ENCODE data around the gene KMT2A. TPM values are rescaled to one million over a fixed set of nuclear protein-coding genes. Genes with fewer than 3 reads are reported as not detected.

KMT2A gene
- total and polyA plus RNA-seq, 8 donors = 45.8 to 61.7 (median 54.3) TPM

DNA sequence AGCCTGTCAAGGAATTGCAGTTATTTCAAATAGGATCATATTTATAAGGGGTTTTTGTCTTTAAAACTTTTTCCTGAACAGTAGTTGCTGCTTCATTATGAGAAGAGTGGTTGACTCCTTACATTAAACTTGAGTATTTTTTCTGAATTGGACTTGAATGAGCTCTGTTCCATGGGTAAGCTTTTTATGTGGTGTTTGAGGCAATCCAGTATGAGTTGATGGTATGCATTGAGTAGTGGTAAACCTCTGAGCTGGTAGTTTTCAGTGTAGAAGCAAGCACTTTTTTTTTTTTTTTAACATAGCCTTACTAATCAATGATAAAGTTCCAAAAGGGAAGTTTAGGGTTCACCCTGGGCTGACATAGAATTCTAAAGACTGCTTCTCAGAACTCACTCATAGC lies 3.4 kb downstream of the KMT2A start:
- Histone ChIP-seq H3K27ac (peak overlapping the region in 1 of 2 donors; percentile 33), H3K4me1 (peaks cover 27 to 72% of the 10 kb centered on the region in 2 donors), H3K36me3 (no peaks in the 10 kb centered on the region), H3K27me3 (no peaks in the 10 kb centered on the region), H3K4me3 (no peak overlapping the region), H3K9me3 (no peaks in the 10 kb centered on the region)
- intact Hi-C loops (cut with DNase I) = no loop called here
- no peak for TF ChIP-seq CTCF (IDR thresholded peaks at IDR 0.05)
- no peak for DNase-seq
- ATAC-seq = no peak

DNA sequence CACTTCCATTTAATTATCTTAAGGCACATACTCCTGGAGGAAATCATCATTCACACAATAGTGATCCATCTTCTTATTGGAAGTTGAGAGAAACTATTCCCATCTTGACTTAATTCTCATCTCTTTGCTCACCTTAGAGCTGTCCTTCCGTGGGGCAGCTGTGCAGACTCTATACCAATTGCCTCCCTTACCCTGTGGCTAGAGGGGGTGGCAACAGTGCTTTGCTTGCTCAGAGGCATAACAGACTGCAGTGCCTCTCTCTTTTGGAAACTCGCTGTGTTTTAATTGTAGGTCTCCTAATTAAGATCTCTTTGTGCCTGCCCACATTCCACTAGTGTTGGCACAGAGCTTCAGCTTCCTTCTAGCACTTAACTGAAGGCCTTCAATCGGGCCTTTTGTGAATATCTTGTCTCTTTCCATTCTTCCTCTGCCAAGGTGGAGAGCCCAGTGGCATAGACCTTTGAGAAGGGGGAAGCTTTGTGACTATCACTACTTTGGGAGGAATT lies 5.5 kb downstream of the KMT2A start:
- H3K27me3 ChIP-seq = no peaks in the 10 kb centered on the region
- H3K9me3 ChIP-seq = no peaks in the 10 kb centered on the region
- no peaks in the 10 kb centered on the region for H3K36me3 ChIP-seq
- no peak for TF ChIP-seq CTCF (IDR thresholded peaks at IDR 0.05)
- H3K4me1 ChIP-seq = peaks cover 26 to 73% of the 10 kb centered on the region in 2 donors
- no peak overlapping the region for H3K27ac ChIP-seq
- DNase-seq (no peak), ATAC-seq (no peak)
- intact Hi-C loops (cut with DNase I) = no loop called here
- H3K4me3 ChIP-seq = no peak overlapping the region

DNA sequence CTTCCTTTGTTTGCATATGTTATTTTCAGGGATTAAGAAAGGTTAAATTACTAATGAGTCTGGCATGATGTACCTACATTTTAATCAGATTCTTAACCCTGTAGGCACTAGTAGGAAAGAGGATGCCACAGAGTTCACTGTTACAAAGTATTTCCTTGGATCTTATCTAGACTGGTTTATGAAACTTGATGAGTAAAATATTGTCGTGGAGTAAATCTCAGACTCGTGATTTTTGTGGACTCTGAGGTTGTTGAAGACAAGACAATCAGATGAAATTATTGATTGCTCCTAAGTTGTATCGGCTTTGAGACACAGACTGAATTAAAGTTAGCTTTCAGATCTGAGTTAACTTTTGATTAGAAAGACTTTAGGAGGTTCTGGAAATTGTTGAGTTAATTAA lies 6.0 kb downstream of the KMT2A start:
- no peaks in the 10 kb centered on the region for H3K36me3 ChIP-seq
- no peaks in the 10 kb centered on the region for H3K9me3 ChIP-seq
- no peak for DNase-seq
- no peak for TF ChIP-seq CTCF (IDR thresholded peaks at IDR 0.05)
- no peak overlapping the region for H3K4me3 ChIP-seq
- H3K4me1 ChIP-seq = peaks cover 26 to 73% of the 10 kb centered on the region in 2 donors
- H3K27me3 ChIP-seq = no peaks in the 10 kb centered on the region
- intact Hi-C loops (cut with DNase I) = no loop called here
- no peak overlapping the region for H3K27ac ChIP-seq
- no peak for ATAC-seq

DNA sequence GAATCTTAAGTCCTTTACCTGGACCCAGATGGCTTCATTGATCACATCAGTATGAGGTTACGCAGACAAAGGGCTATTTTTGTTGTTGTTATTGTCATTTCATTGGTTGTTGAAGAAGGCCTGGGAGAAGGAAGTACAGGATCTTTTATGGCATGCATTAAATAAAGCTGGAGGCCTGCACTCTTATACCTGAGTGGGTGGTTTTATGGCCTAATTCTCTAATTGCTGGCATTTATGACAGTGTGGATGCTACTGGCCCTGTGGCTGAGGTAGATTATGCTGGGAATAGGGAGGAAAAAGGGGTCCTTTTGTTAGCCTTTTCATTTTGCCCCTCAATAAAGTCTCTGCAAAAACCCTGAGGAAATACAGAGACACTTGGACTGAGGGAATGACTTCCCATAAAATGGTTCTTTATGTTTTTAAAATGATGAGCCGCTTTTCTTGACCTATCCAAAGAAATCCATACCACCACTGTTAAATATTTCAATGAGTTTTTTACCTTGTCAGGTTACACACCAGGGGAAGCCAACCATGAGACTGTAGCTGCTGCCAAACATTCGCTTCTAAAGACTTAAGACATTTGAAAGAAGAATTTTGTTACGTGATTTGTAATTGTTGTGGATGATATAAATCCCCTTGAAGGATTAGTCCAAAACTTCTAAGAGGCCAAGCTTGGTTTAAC lies 6.8 kb downstream of the KMT2A start:
- H3K27ac ChIP-seq = no peak overlapping the region
- H3K27me3 ChIP-seq = no peaks in the 10 kb centered on the region
- ATAC-seq (no peak), DNase-seq (no peak)
- intact Hi-C loops (cut with DNase I) = no loop called here
- no peaks in the 10 kb centered on the region for H3K9me3 ChIP-seq
- no peak for TF ChIP-seq CTCF (IDR thresholded peaks at IDR 0.05)
- peaks cover 26 to 70% of the 10 kb centered on the region in 2 donors for H3K4me1 ChIP-seq
- H3K36me3 ChIP-seq = no peaks in the 10 kb centered on the region
- no peak overlapping the region for H3K4me3 ChIP-seq

DNA sequence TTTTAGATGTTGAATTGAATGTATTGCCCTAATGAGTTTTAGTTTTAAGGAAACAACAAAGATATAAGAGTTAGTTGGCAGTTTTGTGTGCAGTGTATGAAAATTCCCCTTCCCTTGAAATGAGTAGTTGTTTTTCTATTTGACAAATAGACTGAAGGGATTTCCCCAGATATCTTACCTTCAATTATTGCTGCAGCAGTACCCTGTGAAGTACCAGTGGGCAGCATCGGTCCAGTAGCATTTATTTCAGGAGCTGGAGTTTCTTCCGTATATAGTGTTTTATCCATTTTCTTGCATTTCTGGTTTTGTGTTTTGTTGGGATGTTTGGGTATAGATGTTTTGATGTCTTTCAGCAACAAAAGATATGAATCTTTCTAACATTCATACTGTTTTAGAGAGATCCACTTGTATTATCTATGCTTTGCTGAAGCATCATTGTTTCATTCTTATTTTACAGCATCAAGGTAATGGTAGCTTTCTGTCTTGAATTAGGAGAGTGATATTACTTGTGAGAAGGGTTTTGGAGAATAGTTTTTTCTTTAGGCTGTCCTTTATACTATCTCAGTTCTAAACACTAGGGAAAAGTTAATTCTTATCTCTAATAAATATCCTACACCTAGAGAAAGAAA lies 7.4 kb downstream of the KMT2A start:
- Histone ChIP-seq H3K27me3 (no peaks in the 10 kb centered on the region), H3K9me3 (no peaks in the 10 kb centered on the region), H3K4me3 (no peak overlapping the region), H3K27ac (no peak overlapping the region), H3K4me1 (peaks cover 26 to 70% of the 10 kb centered on the region in 2 donors), H3K36me3 (no peaks in the 10 kb centered on the region)
- DNase-seq = no peak
- no peak for TF ChIP-seq CTCF (IDR thresholded peaks at IDR 0.05)
- intact Hi-C loops (cut with DNase I) = no loop called here
- ATAC-seq = no peak

Measured in left lung (tissue), 10 donors.